WTC11 (cell line): ENCODE measurements around the gene SERGEF. TPM values are rescaled to one million over a fixed set of nuclear protein-coding genes. Genes with fewer than 3 reads are reported as not detected.

Experiments used
- ATAC-seq: fragments of 200-7000 bp; cut with Tn5 transposase; 2 replicates; pipeline ENCODE4 v1.10.0; 2021; ENCODE audit warnings: mild to moderate bottlenecking, moderate library complexity
- CTCF ChIA-PET: fragments of 300-600 bp; sonication (Branson Sonifier 250); formaldehyde crosslinking; loops from one replicate; lab custom pipeline; 2021; ENCODE audit warnings: antibody characterized with exemption; lab: Charles Lee
- POLR2A ChIA-PET: fragments of 350-600 bp; sonication (Branson Sonifier 250); formaldehyde crosslinking; loops from one replicate; lab custom pipeline; 2021; ENCODE audit warnings: antibody characterized with exemption; lab: Charles Lee
- DNase-seq: peaks from one replicate; pipeline ENCODE4 v3.0.0; 2021; ENCODE audit warnings: low spot score
- H3K27ac Mint-ChIP-seq: 2 replicates; pipeline ENCODE4 v1.8.0; 2021; ENCODE audit warnings: mixed read lengths
- H3K27me3 Mint-ChIP-seq: 2 replicates; pipeline ENCODE4 v1.8.0; 2021; ENCODE audit warnings: low read depth, mild to moderate bottlenecking, moderate library complexity, mixed read lengths
- H3K36me3 Mint-ChIP-seq: 2 replicates; pipeline ENCODE4 v1.8.0; 2021; ENCODE audit warnings: mixed read lengths
- H3K4me1 Mint-ChIP-seq: 2 replicates; pipeline ENCODE4 v1.8.0; 2022; ENCODE audit warnings: mixed read lengths
- H3K4me3 Mint-ChIP-seq: 2 replicates; pipeline ENCODE4 v1.8.0; 2021; ENCODE audit warnings: mild to moderate bottlenecking, moderate library complexity, mixed read lengths
- H3K9me3 Mint-ChIP-seq: 2 replicates; pipeline ENCODE4 v1.8.0; 2021; ENCODE audit warnings: mixed read lengths
- ATF6 ChIP-seq: sonication (generic); formaldehyde crosslinking; IDR thresholded peaks from 2 replicates; pipeline ENCODE4 v1.8.1; 2023; ENCODE audit warnings: mild to moderate bottlenecking, missing genetic modification reagents
- GABPB1 ChIP-seq: sonication (generic); formaldehyde crosslinking; IDR thresholded peaks from 2 replicates; pipeline ENCODE4 v1.8.1; 2023; ENCODE audit warnings: mild to moderate bottlenecking, missing genetic modification reagents
- GTF2I ChIP-seq: fragments of 250-450 bp; sonication (Bioruptor Pico); conservative IDR thresholded peaks from 2 replicates; pipeline ENCODE4 v1.4.0; 2021; ENCODE audit warnings: mild to moderate bottlenecking
- HMGXB4 ChIP-seq: sonication (generic); formaldehyde crosslinking; IDR thresholded peaks from 2 replicates; pipeline ENCODE4 v1.8.1; 2023; ENCODE audit warnings: mild to moderate bottlenecking, moderate library complexity, missing genetic modification reagents
- JAZF1 ChIP-seq: fragments of 250-450 bp; sonication (Bioruptor Pico); IDR thresholded peaks from 2 replicates; pipeline ENCODE4 v1.9.0; 2021; ENCODE audit warnings: moderate library complexity, mild to moderate bottlenecking, inconsistent platforms
- MYBL2 ChIP-seq: sonication (generic); formaldehyde crosslinking; IDR thresholded peaks from 2 replicates; pipeline ENCODE4 v1.8.1; 2023; ENCODE audit warnings: mild to moderate bottlenecking, moderate library complexity, missing genetic modification reagents
- RORB ChIP-seq: fragments of 250-450 bp; sonication (Bioruptor Pico); IDR thresholded peaks from 2 replicates; pipeline ENCODE4 v1.9.0; 2021; ENCODE audit warnings: mild to moderate bottlenecking
- SMAD4 ChIP-seq: sonication (generic); formaldehyde crosslinking; IDR thresholded peaks from 2 replicates; pipeline ENCODE4 v1.8.0; 2022; ENCODE audit warnings: mild to moderate bottlenecking, missing genetic modification reagents
- SOX15 ChIP-seq: fragments of 250-450 bp; sonication (Bioruptor Pico); IDR thresholded peaks from 2 replicates; pipeline ENCODE4 v1.9.0; 2021; ENCODE audit warnings: mild to moderate bottlenecking
- ZMAT4 ChIP-seq: fragments of 250-450 bp; sonication (Bioruptor Pico); IDR thresholded peaks from 2 replicates; pipeline ENCODE4 v1.9.0; 2021; ENCODE audit warnings: mild to moderate bottlenecking
- ZNF263 ChIP-seq: sonication (generic); formaldehyde crosslinking; IDR thresholded peaks from 2 replicates; pipeline ENCODE4 v1.8.1; 2022; ENCODE audit warnings: low read depth, mild to moderate bottlenecking, moderate library complexity, missing genetic modification reagents
- ZNF281 ChIP-seq: sonication (generic); formaldehyde crosslinking; IDR thresholded peaks from 2 replicates; pipeline ENCODE4 v1.8.0; 2023; ENCODE audit warnings: mild to moderate bottlenecking, missing genetic modification reagents
- ZNF317 ChIP-seq: sonication (generic); formaldehyde crosslinking; IDR thresholded peaks from 2 replicates; pipeline ENCODE4 v1.8.1; 2023; ENCODE audit warnings: low read depth, mild to moderate bottlenecking, moderate library complexity, missing genetic modification reagents, borderline replicate concordance
- ZNF423 ChIP-seq: fragments of 250-450 bp; sonication (Bioruptor Pico); IDR thresholded peaks from 2 replicates; pipeline ENCODE4 v2.1.2; 2022; ENCODE audit warnings: mild to moderate bottlenecking, moderate library complexity
- ZSCAN18 ChIP-seq: fragments of 250-450 bp; sonication (Bioruptor Pico); IDR thresholded peaks from 2 replicates; pipeline ENCODE4 v2.1.2; 2022; ENCODE audit warnings: mild to moderate bottlenecking, moderate library complexity
- total RNA-seq: library from RNA; stranded (reverse); gene quantifications from 3 replicates; pipeline ENCODE4 v1.2.3, GENCODE V29; 2021
- TF ChIP-seq, protein P1 (sequence below): fragments of 250-450 bp; sonication (Bioruptor Pico); conservative IDR thresholded peaks from 2 replicates; pipeline ENCODE4 v1.9.0; 2021; ENCODE audit warnings: mild to moderate bottlenecking
- TF ChIP-seq, protein P2 (sequence below): sonication (generic); formaldehyde crosslinking; IDR thresholded peaks from 2 replicates; pipeline ENCODE4 v1.8.0; 2023; ENCODE audit warnings: missing genetic modification reagents, mild to moderate bottlenecking, borderline replicate concordance

Gene SERGEF
- total RNA-seq, 1 experiment from 2014 or later: 35.5 TPM

DNA sequence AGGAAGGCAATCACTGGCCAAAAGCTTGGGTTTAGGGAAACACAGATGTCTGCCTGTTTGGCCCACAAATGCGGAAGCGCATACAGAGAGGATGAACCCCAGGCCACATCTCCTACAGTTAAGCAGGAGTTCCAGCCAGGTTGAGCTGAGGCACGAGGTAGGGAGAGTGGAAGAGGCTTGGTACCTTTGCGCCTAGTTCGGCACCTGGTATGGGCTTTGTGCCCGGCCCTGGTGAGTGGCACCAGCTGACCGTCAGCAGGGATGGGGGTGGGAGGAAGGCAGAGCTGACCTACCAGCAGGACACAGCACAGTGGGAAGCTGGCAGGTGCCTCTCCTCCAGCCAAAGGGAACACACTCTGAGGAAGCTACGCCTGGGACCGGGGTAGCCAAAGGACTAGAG lies 220.7 kb downstream of the SERGEF start (continued):
- TF ChIP-seq ZNF281 (CRISPR knock-in tag): no peak
- TF ChIP-seq ZNF423 (CRISPR knock-in tag): no peak
- no peak for TF ChIP-seq RORB (CRISPR knock-in tag)
- TF ChIP-seq, protein P1, sequence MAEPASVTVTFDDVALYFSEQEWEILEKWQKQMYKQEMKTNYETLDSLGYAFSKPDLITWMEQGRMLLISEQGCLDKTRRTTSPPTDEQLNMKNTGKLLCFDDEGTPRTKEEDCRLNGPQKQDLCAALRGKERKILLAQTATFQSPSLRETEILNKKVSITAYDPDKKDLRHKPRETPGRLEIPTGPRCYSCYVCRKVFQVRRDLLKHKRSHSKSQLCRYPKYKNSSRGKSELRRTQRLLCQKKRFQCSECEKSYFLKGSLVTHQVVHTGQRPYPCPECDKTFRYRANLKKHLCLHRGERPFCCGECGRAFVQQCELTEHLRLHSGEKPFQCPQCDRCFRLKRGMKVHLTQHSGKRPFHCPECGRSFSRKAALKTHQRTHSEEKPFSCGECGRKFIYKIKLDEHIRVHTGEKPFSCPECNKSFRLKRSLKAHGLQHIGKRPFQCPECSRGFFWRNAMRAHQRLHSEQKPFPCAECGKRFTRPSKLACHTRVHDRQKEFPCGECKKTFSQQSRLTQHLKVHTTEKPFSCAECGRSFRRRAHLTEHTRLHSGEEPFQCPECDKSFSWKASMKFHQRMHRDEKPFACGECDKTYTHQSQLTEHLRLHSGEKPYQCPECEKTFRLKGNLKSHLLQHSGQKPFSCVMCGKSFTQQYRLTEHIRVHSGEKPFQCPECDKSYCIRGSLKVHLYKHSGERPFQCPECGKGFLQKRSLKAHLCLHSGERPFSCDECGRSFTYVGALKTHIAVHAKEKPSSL (CRISPR knock-in tag): no peak

- Mint-ChIP-seq H3K36me3 (no peaks in the 10 kb centered on the region), H3K27me3 (no peaks in the 10 kb centered on the region), H3K4me3 (no peak overlapping the region), H3K27ac (no peak overlapping the region), H3K9me3 (no peaks in the 10 kb centered on the region), H3K4me1 (no peaks in the 10 kb centered on the region)
- no peak for DNase-seq
- no peak for TF ChIP-seq GTF2I (CRISPR knock-in tag)
- no peak for TF ChIP-seq MYBL2
- no peak for TF ChIP-seq JAZF1 (CRISPR knock-in tag)
- TF ChIP-seq, protein P2, sequence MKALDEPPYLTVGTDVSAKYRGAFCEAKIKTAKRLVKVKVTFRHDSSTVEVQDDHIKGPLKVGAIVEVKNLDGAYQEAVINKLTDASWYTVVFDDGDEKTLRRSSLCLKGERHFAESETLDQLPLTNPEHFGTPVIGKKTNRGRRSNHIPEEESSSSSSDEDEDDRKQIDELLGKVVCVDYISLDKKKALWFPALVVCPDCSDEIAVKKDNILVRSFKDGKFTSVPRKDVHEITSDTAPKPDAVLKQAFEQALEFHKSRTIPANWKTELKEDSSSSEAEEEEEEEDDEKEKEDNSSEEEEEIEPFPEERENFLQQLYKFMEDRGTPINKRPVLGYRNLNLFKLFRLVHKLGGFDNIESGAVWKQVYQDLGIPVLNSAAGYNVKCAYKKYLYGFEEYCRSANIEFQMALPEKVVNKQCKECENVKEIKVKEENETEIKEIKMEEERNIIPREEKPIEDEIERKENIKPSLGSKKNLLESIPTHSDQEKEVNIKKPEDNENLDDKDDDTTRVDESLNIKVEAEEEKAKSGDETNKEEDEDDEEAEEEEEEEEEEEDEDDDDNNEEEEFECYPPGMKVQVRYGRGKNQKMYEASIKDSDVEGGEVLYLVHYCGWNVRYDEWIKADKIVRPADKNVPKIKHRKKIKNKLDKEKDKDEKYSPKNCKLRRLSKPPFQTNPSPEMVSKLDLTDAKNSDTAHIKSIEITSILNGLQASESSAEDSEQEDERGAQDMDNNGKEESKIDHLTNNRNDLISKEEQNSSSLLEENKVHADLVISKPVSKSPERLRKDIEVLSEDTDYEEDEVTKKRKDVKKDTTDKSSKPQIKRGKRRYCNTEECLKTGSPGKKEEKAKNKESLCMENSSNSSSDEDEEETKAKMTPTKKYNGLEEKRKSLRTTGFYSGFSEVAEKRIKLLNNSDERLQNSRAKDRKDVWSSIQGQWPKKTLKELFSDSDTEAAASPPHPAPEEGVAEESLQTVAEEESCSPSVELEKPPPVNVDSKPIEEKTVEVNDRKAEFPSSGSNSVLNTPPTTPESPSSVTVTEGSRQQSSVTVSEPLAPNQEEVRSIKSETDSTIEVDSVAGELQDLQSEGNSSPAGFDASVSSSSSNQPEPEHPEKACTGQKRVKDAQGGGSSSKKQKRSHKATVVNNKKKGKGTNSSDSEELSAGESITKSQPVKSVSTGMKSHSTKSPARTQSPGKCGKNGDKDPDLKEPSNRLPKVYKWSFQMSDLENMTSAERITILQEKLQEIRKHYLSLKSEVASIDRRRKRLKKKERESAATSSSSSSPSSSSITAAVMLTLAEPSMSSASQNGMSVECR (CRISPR knock-in tag): no peak
- TF ChIP-seq ATF6 (CRISPR knock-in tag): no peak
- ChIA-PET POLR2A (no interaction called here), CTCF (interaction anchor here (0.6 to 1.8 kb wide), 2 partner anchors 10 to 25 kb away, joined by 3 to 10 read pairs; no protein-coding TSS in a partner anchor)
- ATAC-seq: no peak
These were observed 221.7 kb downstream of the SERGEF start for GRCh38 chr11:17791144-17791543.

DNA sequence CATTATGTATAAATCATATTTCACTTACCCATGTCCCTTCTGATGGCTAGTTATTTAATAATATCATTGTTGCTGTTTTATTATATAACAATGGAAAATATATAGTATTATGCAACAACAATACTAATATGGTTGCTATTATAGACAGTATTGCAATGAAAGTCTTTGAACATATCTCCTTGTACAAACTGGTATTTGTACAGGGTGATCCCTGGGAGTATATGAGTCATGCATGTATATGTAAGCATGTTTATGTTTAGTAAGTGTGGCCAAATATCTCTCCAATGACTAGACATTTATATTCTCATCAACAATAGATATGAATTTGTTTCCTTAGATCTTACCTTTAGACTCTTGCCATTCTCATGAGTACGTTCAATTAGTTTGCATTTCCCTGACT lies 222.4 kb downstream of the SERGEF start:
- Mint-ChIP-seq H3K4me1 (no peaks in the 10 kb centered on the region), H3K27ac (no peak overlapping the region), H3K36me3 (no peaks in the 10 kb centered on the region), H3K4me3 (no peak overlapping the region), H3K27me3 (no peaks in the 10 kb centered on the region), H3K9me3 (no peaks in the 10 kb centered on the region)
- ATAC-seq (no peak), DNase-seq (no peak)
- ChIA-PET CTCF (interaction anchor here (1.1 kb wide), 1 partner anchor 24 kb away, joined by 3 read pairs; no protein-coding TSS in a partner anchor), POLR2A (no interaction called here)
- TF ChIP-seq ZNF263: no peak
- no peak for TF ChIP-seq SMAD4 (CRISPR knock-in tag)
- no peak for TF ChIP-seq HMGXB4 (CRISPR knock-in tag)
- TF ChIP-seq ZSCAN18: no peak
- TF ChIP-seq ZMAT4: no peak
- no peak for TF ChIP-seq ZNF317 (CRISPR knock-in tag)
- TF ChIP-seq GABPB1 (CRISPR knock-in tag): no peak
- TF ChIP-seq SOX15 (CRISPR knock-in tag): no peak
